Tibial nerve (tissue), 3 donors: ENCODE results near the gene ORC5.

Experiments
- POLR2A ChIP-seq, 2 donors: fragments of 450-650 bp; IDR thresholded peaks; one replicate each; pipeline ENCODE4 v1.6.1; 2017; ENCODE audit warnings: antibody characterized with exemption in 2 of 2, mild to moderate bottlenecking in 2 of 2, moderate library complexity in 2 of 2
- TF ChIP-seq, protein P1 (sequence below), 5 experiments: fragments of 200-600 bp in 3 of 5; fragments of 450-650 bp in 2 of 5; sonication (generic) in 3 of 5; IDR thresholded peaks; one replicate each; pipeline ENCODE4 v1.5.1; 2016 to 2019; ENCODE audit warnings: antibody characterized with exemption in 5 of 5, mild to moderate bottlenecking in 3 of 5, moderate library complexity in 2 of 5

GRCh38 chr7:104142147-104142546, 65.7 kb downstream of the ORC5 start:
- TF ChIP-seq, protein P1, sequence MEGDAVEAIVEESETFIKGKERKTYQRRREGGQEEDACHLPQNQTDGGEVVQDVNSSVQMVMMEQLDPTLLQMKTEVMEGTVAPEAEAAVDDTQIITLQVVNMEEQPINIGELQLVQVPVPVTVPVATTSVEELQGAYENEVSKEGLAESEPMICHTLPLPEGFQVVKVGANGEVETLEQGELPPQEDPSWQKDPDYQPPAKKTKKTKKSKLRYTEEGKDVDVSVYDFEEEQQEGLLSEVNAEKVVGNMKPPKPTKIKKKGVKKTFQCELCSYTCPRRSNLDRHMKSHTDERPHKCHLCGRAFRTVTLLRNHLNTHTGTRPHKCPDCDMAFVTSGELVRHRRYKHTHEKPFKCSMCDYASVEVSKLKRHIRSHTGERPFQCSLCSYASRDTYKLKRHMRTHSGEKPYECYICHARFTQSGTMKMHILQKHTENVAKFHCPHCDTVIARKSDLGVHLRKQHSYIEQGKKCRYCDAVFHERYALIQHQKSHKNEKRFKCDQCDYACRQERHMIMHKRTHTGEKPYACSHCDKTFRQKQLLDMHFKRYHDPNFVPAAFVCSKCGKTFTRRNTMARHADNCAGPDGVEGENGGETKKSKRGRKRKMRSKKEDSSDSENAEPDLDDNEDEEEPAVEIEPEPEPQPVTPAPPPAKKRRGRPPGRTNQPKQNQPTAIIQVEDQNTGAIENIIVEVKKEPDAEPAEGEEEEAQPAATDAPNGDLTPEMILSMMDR (IDR thresholded peaks at IDR 0.05), result no peak
- no peak for TF ChIP-seq POLR2A (IDR thresholded peaks at IDR 0.05)
